SK-N-DZ (cell line): Measurements from ENCODE around the gene LRP1B.

Experiments used
- DNase-seq: peaks from one replicate; pipeline ENCODE4 v3.0.0-alpha.2; 2015; ENCODE audit warnings: low spot score

The LRP1B gene

DNA sequence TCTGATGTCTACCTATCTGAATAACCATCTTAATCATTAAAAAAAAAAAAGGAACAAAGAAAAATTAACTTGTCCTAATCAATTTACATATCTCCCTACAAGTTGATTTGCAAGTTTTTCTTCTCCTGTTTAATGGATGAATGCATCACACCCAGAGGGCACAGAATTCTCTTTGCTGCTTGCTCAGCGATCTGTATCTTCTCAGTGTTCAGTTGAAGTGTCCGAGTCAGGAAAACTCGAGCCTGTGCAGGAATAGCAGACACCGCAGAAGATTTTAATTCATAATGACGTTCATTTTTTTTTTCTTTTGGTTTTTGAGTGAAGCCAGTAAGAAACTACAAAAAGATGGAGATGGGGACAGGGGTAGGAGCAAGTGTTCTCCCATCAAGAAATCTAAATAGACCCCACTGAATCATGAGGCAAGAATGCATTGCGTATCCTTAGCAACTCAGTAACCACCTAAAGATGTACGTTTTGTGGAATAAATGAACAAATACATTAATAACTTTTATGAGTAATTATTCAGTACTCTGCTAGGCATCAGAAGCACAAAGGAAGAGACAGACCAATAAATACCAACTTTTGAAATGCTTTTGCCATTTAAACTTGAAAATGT lies 675.5 kb downstream of the LRP1B start:
- DNase-seq, result peak; percentile 19

DNA sequence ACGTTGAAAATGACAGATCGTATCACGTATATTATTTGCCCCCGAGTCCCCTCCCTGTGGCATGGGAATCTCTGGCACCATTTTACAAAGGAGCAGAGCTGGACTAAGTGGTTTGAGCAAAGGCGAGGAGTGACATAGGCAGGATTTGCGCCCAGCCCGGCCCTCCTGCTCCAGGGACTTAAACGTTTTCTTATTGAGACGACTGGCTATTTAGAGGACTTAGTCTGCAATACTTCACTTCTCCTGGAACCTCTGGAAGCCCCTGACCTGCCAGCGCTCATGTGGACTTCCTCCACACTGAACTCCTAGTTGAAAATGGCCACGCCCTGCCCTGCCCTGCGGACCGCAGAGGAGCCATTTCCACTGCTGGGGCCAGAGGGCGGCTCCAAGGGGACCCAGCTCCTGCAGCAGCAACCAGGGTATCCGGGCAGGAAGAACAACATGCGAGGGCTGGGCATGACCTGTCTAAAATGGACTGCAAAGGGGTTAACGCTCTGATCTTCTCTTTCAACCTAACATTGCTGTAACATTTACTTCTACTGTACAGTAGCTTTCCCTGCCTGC lies 690.7 kb downstream of the LRP1B start:
- DNase-seq, result no peak

DNA sequence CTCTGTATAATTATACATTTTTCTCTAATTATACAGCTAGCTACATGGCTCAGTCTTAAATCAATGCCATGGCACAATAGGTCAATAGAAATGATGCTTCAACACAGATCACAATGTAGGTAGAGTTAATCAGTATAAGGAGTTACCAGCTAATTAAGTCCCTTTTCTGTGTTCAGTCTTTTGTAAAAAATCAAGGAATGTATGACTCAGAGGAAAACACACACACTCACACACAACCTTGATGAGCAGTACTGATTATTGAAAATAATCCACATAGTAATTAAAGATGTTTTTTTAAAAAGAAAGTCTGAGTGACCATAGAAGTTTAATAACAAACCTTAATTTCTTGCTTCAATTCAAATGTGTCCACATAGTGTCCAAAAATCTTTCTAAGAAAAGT lies 691.3 kb downstream of the LRP1B start:
- no peak for DNase-seq

DNA sequence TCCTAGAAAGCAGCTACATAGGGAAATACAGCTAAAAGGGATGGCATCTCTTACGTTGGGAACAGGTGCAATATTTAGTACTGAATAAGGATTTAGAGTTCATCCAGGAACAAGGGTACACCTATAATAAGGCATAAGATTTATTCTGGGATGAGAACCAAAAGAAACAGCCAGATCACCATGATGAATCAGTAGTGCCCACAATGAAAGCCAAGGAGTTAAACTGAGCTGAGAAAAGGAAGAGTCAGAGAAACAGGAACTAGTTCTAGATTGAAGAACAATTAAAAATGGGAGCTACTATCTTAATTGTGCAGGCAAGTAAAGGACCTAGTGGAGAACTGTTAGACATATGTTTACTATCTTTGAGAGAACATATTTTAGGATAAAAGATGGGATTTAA lies 692.3 kb downstream of the LRP1B start:
- no peak for DNase-seq

DNA sequence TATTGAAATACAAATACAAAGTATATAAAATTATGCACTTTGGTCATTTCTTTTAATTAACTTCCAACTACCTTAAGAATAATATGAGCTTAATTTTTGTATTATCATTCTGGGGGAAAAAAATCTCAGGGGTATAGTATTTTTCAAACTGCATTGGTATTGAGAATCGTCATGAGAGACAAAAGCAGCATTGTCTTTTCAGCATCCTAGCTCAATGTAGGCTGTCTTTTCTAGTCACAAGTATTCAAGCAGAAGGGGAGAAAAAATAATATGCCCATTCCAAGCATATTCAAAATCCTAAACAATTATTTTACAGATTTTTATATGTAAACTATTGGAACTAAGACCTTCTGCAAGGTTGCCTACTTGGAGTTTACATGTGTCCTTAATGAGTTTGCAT lies 693.3 kb downstream of the LRP1B start:
- no peak for DNase-seq

DNA sequence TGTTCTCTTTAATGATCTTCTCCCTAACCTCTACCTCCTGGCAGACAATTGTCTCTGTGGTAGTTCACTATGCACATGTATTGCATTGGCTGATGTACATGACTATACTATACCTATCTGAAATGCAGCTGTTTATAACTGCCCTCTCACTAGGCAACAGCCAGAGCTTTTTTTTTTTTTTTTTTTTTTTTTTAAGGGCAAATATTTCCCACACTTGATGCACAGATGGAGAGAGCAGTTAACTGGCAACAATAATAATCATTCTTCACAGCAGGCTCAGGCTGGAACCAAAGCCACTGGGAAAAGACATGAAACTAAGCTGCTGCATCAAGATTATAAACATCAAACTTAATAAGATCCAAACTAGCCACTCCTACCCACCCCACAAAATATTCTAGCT lies 707.7 kb downstream of the LRP1B start:
- no peak for DNase-seq

DNA sequence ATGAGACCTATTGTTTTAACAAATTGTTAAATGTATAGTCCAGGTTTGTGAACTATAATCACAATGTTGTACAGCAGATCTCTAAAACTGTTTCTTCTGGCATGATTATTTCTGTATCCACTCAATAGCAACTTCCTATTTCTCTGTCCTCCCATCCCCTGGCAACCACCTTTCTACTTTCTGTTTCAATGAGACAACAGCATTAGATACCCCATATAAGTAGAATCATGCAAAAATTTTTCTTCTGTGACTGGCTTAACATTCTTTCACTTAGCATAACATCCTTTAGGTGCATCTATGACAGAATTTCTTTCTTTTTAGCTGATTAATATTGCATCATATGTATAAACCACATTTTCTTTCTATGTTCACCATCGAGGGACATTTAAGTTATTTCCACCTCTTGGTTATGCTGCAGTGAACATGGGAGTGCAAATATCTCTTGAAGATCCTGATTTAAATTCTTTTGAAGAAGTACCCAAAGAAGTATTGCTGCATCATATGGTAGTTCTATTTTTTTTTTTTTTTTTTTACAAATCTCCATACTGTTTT lies 713.5 kb downstream of the LRP1B start:
- no peak for DNase-seq

DNA sequence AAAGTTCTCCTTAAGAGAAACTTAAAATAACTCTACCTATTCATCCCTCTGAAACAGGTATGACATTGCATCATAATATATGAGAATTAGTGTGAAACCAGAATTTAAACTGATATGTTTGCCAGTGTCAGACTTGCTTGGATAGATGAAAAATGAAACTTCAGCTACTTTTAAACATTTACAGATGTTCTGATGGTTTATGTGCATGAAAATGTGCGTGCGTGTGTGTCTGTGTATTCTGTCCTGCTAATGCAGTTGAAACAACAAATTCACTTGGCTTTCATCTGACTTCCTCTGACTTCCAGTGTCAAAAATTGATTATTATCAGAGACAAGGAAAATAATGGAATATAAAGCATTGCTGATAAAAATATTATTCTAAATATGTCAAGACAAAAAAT lies 719.4 kb downstream of the LRP1B start:
- no peak for DNase-seq

DNA sequence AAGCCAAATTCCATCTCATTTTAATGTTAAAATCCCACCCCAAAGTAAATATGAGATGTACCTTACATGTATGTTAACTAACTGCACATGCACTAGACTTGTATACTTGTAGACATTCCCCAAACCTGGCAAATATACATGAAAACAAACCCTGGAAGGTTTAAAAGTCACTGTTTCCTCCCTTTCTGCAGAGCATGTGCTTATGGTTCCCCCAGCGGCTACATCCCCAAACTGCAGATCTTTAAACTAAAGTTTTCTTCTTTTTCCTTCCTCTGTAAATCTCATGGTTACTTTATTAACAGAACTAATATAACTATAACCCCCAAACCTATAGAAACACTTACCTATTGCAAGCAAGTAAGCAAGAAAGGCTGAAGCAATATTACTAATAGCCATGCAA lies 731.5 kb downstream of the LRP1B start:
- DNase-seq, result no peak

DNA sequence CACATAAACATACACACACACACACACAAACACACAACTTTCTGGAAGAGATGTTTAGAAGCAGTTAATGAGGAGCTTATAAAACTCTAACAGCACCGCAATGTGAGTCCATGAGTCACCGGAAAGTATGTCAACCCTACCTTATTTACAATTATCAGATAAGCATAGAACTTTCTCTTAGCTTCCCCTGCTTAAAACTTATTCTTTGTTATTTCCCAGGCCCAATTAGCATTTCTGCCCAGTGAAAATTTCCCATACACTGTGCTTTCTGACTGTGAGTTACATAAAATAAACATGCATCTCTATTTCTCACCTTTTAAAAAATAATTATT lies 737.6 kb downstream of the LRP1B start:
- no peak for DNase-seq

DNA sequence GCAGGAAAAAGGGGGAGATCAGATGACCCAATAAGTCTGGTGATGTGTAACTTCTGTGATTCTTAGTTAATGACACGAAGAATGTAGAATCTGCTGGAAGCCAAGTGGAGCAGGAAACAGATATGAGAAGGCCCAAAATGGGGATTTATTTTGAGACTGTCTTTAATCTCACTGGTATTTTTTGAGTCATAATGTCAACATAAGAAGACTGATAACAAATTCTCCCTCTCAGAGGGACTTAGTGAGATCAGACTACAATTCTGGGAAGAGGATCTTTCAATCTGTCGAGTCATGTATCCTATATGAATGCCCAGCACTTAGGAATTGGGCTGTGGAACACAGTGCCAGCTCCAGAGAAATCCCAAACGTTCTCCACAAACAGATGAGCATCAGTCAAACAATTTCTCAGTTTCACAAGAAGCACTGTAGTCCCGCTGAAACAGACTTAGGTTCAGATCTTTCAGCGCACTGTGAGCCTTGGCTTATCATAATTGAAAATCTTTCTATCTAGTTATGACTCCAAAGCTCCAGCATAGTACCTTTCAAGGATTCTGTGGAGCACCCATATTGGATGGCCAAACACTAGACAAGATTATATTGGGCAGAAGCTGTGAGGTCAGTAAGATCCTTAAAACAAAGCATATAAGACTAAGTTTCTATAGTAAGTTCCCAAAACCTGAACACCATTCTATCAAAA lies 738.2 kb downstream of the LRP1B start:
- DNase-seq, result no peak

DNA sequence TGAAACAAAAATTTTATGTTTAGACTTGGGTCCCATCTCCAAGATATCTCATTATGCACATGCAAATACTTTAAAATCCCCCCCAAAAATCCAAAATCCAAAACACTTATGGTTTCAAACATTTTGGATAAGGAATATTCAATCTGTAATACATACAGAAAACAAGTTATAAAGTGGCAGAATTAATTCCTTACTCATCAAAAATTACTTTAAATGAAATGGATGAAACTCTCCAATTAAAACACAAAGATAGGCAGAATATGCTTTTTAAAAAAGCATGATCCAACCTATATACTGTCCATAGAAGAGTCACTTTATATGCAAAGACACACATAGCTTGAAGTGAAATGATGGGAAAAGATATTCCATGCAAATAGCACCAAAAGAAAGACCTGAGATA lies 744.6 kb downstream of the LRP1B start:
- no peak for DNase-seq

DNA sequence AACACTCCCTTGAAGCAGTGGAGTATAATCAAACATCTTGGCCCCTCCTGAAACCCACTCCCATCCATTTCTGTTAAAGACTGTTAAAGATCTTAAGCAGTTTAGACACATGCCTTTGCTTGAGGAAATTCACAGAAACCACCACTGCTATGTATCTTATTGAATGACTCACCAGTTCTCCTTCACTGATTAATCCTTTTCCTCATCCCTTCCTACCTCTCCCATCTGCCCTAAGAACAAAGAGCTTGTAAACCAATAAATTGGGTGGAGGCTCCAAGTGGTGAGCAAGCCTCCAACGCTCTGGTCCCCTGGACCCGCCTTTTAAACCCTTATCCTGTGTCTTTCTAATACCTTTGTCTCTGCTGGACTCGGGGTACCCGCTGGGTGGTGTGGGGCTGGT lies 746.1 kb downstream of the LRP1B start:
- no peak for DNase-seq

DNA sequence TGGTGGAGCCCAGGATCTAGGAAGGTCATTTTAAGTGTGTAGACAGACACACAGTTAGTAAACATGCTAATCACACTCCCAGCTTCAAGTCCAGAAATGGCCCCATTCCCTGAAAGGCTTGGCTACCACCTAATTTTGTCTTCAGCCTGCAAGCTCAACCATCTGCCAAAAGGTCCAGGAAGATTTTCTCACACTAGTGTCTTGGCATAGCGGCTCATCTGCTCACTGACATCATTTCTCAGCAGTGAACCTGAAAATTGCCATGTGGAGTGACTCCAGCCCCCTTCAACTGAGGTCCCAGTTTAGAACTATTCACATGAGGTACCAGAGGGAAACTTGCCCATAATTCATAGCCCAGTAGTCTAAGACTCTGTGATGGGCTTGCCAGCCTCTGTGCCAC lies 748.9 kb downstream of the LRP1B start:
- DNase-seq, result no peak

DNA sequence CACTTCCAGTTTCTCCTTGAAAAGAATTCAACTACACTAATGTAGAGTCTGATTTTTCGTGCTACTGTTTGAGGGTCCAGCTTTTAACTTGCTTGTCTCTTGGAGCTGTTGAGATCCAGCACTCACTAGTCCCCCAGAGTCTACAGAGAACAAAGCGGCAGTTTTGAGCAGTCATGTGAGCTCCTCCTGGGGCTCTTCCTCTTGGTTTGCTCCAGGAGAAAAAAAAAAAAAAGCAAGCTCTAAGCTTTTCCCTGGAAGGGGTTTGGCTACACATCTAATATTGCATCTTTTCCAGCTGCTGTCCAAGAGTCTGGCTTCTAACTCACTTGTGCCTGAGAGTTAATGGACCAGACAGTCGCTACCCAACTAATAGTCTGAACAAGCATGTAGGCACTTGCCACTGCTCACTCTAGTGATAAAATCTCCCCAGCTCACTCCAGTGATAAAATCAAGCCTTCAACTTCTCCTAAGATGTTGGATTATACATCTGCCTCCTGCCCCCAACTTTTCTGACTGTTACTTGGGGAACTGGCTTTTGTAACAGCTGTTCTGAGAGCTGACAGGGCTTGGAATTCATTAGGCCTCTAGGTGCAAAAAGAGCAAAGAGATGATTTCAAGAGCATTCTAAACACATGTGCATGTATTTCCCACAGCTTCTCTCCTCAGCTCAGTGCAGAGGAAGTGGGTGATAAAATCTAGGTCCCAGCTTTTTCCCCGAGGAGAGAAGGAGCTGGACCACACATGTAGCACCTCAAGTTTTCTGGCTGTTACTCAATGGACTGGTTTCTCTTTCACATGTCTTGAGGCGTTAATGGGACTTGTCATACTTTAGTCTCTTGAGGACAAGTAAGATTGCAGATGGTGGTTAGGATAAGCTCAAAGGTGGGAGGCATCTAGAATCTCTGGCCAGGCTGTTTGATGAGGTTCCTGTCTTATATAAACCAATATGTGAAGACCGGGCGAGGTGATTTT lies 750.5 kb downstream of the LRP1B start:
- DNase-seq, result peak; percentile 57

DNA sequence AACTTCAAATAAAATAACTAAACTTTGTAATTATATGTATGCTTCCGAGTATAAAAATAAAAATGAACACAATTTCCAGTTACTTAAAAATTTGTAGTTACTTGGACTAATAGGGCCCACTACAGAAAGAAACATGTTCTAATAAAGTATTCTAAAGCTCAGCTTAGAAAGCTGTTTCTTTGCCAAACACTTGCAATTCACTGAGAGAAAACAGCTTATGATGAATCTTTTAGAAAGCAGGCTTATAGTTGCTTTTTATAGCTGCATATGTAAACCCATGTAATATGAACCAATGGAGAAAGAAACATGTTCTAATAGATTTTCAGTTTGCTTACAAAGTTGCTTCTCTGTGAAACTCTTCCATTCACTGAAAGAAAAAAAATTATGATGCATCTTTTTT lies 766.0 kb downstream of the LRP1B start:
- no peak for DNase-seq

DNA sequence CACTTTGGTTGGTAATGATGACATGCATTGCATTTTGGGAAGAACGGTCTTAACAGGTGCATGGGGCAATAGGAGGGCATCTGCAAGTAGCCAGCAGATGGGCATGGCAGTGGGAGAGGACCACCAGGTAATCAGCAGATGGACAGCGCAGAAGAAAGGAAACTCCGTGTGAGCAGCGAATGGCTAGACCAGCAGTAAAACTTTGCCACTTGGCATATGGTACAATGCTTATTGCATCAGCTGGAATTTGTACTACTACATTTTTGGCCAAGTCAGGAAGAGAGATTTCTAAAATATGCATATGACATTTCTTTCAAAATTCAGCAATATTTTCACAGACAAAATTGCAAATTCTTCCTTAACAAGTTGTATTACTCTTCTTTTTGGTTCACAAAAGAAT lies 768.5 kb downstream of the LRP1B start:
- no peak for DNase-seq

DNA sequence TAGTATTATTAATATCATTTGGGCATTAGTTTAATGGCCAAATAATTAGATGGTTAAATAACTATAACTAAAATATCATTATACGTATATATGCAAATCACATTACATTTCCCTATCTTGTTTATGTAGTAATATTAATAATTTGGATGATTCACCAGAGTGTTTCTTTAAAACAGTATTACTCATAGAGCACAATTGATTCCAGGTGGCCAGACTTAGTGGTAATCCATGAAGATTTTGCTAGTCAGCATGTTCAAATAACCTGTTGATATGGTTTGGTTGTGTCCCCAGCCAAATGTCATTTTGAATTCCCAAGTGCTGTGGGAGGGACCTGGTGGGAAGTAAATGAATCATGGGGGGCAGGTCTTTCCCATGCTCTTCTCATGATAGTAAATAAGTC lies 782.3 kb downstream of the LRP1B start:
- no peak for DNase-seq

DNA sequence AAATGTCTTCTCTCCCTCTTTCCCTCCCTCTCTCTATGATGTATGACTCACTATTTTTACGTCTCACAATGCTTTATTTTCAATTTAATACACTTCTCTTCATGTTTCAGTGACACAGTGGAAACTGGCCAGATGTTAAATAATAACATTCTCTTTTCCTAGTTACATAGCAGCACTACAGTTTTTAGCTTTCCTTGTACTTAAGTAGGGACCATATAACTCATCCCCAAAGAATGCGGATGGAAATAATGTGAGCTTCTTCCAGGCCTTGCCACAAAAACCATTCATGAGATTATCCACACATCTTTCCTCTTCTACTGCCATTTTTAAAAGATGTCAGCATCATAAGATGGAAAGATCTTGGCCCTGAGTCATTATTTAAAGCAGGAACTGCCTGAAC lies 789.4 kb downstream of the LRP1B start:
- no peak for DNase-seq

DNA sequence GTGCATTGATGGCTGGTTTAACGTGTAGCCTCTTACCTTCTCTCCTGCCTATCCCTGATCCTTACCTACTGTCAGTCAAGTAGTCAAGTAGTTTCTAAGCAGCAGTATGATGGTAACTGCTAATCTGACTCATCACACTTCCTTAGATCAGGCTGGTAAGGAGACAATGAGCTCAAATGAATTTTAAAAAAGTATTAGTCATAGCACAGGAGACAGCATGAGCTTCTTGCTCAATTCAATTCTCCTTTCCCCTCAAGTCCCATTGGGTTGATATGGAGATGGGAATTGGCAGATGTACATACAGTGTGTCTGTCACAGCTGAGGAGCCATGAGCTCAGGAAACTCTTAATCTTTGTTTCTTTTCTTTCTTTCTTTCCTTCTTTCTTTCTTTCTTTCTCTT lies 799.7 kb downstream of the LRP1B start:
- DNase-seq, result no peak

DNA sequence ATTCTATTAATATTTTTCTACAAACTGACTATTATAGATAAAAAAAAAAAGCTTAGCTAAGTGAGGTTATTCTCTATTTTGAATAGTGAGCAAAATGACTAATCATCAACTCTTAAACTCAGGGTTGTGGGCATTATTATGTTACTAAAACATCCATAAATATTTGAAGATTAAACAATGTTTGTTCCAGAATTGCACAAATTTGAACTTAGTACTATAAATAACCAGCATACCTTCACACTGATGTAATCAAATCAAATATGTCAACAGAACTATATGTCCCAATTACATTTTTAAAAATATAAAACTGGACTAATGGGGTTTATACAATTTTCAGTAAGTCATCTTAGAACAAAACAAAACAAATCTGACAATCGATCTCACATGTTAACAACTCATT lies 800.9 kb downstream of the LRP1B start:
- DNase-seq, result no peak

DNA sequence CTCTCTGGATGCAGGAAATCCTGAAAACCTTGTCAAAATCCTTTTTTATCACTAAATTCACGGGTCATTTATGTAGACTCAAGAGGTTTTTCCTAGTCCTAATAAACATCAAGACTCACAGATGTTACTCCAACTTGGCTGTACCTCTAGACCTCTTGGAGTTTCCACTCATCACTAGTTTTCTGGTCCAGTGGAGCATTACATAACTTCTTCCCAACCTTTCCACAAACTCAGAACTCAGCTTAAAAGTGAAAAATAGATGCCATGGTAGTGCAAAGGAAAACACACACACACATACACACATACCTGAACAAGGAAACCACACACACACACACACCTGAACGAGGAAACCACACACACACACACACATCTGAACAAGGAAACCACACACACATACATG lies 807.2 kb downstream of the LRP1B start:
- DNase-seq, result no peak
